Measurements from ENCODE around the gene COL5A1.
A peak's percentile ranks its signal among the peaks of the same experiment; 100 is the strongest.

COL5A1 gene

DNA sequence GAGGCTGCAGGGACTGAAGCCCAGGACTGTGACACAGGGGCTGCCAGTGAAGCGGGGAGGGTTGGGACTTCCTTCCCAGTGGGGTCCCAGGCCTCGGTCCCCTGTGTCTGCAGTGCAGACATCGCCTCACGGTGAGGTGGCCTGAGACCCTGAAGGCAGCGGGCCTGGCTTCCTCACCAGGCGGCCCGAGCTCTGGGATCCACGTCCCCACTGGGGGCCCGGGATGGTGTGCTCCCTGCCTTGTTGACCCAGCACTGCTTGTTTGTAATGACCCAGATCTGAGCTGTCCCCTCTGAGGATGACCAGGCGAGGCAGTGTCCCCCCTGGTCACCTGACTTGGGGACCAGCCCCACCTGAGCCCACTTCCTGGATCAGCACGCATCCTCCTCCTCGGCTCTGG is 53.1 kb downstream of the COL5A1 start:
- TF ChIP-seq, protein P1, sequence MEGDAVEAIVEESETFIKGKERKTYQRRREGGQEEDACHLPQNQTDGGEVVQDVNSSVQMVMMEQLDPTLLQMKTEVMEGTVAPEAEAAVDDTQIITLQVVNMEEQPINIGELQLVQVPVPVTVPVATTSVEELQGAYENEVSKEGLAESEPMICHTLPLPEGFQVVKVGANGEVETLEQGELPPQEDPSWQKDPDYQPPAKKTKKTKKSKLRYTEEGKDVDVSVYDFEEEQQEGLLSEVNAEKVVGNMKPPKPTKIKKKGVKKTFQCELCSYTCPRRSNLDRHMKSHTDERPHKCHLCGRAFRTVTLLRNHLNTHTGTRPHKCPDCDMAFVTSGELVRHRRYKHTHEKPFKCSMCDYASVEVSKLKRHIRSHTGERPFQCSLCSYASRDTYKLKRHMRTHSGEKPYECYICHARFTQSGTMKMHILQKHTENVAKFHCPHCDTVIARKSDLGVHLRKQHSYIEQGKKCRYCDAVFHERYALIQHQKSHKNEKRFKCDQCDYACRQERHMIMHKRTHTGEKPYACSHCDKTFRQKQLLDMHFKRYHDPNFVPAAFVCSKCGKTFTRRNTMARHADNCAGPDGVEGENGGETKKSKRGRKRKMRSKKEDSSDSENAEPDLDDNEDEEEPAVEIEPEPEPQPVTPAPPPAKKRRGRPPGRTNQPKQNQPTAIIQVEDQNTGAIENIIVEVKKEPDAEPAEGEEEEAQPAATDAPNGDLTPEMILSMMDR (conservative IDR thresholded peaks at IDR 0.05; ENCODE audit: control insufficient read depth, insufficient read depth, low read depth, low read length) = no peak
- H3K4me3 ChIP-seq (ENCODE audit: control insufficient read depth, low read depth, low read length) = no peak overlapping the region
- no peak for DNase-seq (ENCODE audit: low read depth)

DNA sequence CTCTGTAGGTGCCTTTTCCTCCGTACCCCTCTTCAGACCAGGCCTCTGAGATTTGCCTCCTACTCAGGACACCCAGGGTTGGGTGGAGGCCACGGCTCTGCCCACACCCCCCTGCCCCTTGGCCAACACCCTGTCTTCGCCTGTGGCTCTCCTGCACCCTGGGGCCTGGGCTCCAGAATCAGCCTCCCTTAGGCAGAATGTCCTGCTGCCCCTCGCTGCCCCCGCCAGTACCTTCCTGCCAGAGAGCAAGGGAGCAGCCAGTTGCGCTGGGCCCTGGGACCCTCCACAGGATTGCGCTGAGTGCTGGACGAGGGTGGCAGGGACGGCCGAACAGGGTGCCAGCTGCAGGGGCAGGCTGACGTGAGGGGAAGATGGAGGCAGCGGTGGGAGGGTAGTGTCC is 53.5 kb downstream of the COL5A1 start:
- TF ChIP-seq, protein P1 (conservative IDR thresholded peaks at IDR 0.05; ENCODE audit: control insufficient read depth, insufficient read depth, low read depth, low read length) = no peak
- no peak for DNase-seq (ENCODE audit: low read depth)
- no peak overlapping the region for H3K4me3 ChIP-seq (ENCODE audit: control insufficient read depth, low read depth, low read length)

DNA sequence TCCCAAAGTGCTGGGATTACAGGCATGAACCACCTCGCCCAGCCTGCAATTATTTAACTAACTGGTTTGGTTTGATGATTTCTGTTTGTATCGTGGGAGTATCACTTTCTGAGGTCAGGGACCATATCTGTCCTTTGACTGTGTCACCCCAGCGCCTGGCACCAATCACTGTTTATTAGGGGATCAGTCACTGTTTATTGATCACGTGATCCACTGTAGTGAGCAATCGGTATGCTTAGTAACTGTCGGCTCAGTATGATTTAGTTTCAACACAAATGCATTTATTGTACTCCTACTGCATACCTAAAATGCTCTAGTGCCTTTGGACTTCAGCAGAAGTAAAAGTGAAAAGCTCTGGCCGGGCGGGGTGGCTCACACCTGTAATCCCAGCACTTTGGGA is 54.8 kb downstream of the COL5A1 start:
- DNase-seq (ENCODE audit: low read depth) = no peak
- TF ChIP-seq, protein P1 (conservative IDR thresholded peaks at IDR 0.05; ENCODE audit: control insufficient read depth, insufficient read depth, low read depth, low read length) = no peak
- no peak overlapping the region for H3K4me3 ChIP-seq (ENCODE audit: control insufficient read depth, low read depth, low read length)

DNA sequence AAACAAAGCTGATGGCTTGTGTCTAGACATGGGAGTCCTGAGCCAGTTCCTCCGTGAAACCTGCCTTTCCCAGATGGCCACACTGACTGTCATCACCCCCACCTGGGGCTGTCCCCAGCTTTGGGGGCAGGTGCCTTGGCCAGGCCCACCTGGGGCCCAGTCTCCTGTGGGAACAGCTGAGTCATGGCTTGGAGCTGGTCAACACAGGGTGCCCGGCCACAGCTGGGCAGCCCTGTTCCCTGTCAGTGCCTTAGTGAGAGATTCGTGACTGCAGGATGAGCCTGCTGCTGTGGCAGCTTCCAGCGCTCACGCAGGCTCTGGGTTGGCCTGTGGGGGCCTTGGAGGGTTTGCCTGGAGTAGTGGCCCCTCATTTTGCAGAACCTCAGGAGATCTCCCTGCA is 56.5 kb downstream of the COL5A1 start:
- DNase-seq (ENCODE audit: low read depth) = no peak
- TF ChIP-seq, protein P1 (conservative IDR thresholded peaks at IDR 0.05; ENCODE audit: control insufficient read depth, insufficient read depth, low read depth, low read length) = no peak
- H3K4me3 ChIP-seq (ENCODE audit: control insufficient read depth, low read depth, low read length) = no peak overlapping the region

DNA sequence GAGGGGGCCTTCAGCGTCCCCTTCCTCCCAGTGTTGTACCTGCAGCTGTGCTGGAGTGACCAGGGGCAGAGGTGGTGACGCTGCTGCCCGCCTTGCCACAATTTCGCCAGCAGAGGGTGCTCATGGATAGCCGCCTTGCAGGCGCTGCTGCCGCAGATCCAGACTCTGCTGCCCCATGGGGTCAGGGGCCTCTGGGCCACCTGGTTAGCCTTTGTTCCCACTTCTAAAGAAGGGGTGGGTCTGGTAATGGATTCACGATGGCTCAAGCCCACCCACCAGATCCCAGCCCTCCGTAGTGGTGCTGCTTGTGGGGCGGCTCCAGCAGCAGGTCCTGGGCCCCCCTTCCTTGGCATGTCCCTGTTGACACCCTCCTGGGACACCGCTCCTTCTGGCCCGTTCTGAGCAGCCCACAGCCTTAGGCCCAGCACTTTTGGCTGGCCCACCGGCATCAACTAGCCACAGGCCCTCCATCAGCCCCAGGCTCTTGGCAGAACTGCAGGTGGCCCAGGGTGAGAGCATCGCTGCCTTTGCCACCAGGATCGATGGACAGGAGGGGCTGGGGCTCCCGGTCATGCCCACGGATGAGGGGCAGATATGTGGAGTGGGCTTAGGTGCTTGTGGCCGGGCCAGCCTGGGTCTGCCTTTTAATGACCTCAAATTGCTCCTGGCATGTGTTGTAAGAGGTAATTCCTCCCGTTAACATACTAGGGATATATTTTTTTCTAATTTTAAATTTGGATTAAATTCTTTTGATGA is 57.2 kb downstream of the COL5A1 start:
- H3K4me3 ChIP-seq (ENCODE audit: control insufficient read depth, low read depth, low read length) = no peak overlapping the region
- TF ChIP-seq, protein P1 (conservative IDR thresholded peaks at IDR 0.05; ENCODE audit: control insufficient read depth, insufficient read depth, low read depth, low read length) = peak; percentile 88
- DNase-seq (ENCODE audit: low read depth) = peak; percentile 51

DNA sequence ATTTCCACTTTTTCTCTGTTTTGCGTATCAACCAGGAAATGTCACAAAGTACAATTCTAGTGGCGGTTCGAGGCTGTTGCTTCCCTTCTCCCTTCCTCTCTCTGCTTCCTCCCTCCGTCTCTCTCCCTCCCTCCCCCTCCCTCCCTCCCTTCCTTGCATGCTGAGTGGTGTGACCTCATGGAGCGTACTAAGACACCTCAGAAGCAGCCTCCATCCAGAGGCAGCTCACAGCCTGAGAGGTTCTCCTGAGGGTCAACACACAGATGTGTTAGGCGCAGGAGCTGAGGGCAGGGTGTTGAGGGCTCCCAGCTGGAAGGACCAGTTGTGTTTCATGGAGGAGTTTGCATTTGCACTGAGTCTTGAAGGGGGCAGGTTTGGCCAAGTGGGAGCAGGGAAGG is 57.7 kb downstream of the COL5A1 start:
- DNase-seq (ENCODE audit: low read depth) = no peak
- TF ChIP-seq, protein P1 (conservative IDR thresholded peaks at IDR 0.05; ENCODE audit: control insufficient read depth, insufficient read depth, low read depth, low read length) = no peak
- no peak overlapping the region for H3K4me3 ChIP-seq (ENCODE audit: control insufficient read depth, low read depth, low read length)
